Measurements from ENCODE around the gene RNASEH1. TPM values are rescaled to one million over a fixed set of nuclear protein-coding genes. Genes with fewer than 3 reads are reported as not detected.
"Not testable (repeated sequence)": the region's sequence is repeated elsewhere in the genome, so short reads cannot be mapped to it uniquely, and the experiment has no call there.

Gene RNASEH1
- total and polyA plus RNA-seq, 2 experiments from 2014 or later = 33.2 to 40.7 TPM

DNA sequence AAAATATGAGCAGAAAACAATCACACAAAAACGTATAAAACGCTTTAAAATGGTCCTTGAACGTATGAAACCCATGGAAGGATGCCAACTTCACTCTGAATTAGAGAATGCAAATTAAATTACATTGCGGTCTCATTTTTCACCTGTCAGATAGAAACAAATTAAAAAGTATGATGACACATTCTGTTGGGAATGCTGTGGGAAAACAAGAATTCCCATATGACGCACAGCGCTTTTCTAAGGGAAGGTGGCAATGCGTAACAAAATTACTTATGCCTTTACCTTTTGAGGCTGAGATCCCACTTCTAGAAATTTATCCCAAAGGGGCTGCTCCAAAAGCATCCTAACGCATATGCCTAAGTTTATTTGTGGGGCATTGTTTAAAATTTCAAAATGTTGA lies 13.2 kb upstream of the RNASEH1 start (continued):
- TF ChIP-seq, protein P1, sequence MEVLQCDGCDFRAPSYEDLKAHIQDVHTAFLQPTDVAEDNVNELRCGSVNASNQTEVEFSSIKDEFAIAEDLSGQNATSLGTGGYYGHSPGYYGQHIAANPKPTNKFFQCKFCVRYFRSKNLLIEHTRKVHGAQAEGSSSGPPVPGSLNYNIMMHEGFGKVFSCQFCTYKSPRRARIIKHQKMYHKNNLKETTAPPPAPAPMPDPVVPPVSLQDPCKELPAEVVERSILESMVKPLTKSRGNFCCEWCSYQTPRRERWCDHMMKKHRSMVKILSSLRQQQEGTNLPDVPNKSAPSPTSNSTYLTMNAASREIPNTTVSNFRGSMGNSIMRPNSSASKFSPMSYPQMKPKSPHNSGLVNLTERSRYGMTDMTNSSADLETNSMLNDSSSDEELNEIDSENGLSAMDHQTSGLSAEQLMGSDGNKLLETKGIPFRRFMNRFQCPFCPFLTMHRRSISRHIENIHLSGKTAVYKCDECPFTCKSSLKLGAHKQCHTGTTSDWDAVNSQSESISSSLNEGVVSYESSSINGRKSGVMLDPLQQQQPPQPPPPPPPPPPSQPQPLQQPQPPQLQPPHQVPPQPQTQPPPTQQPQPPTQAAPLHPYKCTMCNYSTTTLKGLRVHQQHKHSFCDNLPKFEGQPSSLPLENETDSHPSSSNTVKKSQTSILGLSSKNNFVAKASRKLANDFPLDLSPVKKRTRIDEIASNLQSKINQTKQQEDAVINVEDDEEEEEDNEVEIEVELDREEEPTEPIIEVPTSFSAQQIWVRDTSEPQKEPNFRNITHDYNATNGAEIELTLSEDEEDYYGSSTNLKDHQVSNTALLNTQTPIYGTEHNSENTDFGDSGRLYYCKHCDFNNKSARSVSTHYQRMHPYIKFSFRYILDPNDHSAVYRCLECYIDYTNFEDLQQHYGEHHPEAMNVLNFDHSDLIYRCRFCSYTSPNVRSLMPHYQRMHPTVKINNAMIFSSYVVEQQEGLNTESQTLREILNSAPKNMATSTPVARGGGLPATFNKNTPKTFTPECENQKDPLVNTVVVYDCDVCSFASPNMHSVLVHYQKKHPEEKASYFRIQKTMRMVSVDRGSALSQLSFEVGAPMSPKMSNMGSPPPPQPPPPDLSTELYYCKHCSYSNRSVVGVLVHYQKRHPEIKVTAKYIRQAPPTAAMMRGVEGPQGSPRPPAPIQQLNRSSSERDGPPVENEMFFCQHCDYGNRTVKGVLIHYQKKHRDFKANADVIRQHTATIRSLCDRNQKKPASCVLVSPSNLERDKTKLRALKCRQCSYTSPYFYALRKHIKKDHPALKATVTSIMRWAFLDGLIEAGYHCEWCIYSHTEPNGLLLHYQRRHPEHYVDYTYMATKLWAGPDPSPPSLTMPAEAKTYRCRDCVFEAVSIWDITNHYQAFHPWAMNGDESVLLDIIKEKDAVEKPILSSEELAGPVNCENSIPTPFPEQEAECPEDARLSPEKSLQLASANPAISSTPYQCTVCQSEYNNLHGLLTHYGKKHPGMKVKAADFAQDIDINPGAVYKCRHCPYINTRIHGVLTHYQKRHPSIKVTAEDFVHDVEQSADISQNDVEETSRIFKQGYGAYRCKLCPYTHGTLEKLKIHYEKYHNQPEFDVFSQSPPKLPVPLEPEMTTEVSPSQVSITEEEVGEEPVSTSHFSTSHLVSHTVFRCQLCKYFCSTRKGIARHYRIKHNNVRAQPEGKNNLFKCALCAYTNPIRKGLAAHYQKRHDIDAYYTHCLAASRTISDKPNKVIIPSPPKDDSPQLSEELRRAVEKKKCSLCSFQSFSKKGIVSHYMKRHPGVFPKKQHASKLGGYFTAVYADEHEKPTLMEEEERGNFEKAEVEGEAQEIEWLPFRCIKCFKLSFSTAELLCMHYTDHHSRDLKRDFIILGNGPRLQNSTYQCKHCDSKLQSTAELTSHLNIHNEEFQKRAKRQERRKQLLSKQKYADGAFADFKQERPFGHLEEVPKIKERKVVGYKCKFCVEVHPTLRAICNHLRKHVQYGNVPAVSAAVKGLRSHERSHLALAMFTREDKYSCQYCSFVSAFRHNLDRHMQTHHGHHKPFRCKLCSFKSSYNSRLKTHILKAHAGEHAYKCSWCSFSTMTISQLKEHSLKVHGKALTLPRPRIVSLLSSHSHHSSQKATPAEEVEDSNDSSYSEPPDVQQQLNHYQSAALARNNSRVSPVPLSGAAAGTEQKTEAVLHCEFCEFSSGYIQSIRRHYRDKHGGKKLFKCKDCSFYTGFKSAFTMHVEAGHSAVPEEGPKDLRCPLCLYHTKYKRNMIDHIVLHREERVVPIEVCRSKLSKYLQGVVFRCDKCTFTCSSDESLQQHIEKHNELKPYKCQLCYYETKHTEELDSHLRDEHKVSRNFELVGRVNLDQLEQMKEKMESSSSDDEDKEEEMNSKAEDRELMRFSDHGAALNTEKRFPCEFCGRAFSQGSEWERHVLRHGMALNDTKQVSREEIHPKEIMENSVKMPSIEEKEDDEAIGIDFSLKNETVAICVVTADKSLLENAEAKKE (CRISPR knock-in tag; IDR thresholded peaks at IDR 0.05) = no peak
- no peak for TF ChIP-seq ZNF114 (CRISPR knock-in tag; IDR thresholded peaks at IDR 0.05)

DNA sequence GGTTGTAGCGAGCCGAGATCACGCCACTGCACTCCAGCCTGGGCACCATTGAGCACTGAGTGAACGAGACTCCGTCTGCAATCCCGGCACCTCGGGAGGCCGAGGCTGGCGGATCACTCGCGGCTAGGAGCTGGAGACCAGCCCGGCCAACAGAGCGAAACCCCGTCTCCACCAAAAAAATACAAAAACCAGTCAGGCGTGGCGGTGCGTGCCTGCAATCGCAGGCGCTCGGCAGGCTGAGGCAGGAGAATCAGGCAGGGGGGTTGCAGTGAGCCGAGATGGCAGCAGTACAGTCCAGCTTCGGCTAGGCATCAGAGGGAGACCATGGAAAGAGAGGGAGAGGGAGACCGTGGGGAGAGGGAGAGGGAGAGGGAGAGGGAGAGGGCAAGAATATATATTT lies 11.5 kb upstream of the RNASEH1 start:
- not testable (repeated sequence) for H3K4me1 Mint-ChIP-seq; H3K27me3 ChIP-seq (ENCODE audit: insufficient read depth); H3K27ac ChIP-seq (ENCODE audit: low read depth); H3K4me1 ChIP-seq (ENCODE audit: insufficient read depth); H3K36me3 Mint-ChIP-seq (ENCODE audit: low read depth); H2AFZ ChIP-seq; H3K4me2 ChIP-seq; H3K27ac Mint-ChIP-seq; H3K9me3 Mint-ChIP-seq; H3K79me2 ChIP-seq (replicated peaks; ENCODE audit: insufficient read depth); DNase-seq (ENCODE audit: low spot score); H3K4me3 Mint-ChIP-seq; H3K9me2 ChIP-seq (ENCODE audit: insufficient read depth); H3F3A ChIP-seq (replicated peaks; ENCODE audit: low read depth); ATAC-seq; H3K36me3 ChIP-seq (ENCODE audit: insufficient read depth); H3K4me3 ChIP-seq; H4K20me1 ChIP-seq (replicated peaks; ENCODE audit: insufficient read depth); H3K27me3 Mint-ChIP-seq (ENCODE audit: insufficient read depth, low read depth, poor library complexity)

DNA sequence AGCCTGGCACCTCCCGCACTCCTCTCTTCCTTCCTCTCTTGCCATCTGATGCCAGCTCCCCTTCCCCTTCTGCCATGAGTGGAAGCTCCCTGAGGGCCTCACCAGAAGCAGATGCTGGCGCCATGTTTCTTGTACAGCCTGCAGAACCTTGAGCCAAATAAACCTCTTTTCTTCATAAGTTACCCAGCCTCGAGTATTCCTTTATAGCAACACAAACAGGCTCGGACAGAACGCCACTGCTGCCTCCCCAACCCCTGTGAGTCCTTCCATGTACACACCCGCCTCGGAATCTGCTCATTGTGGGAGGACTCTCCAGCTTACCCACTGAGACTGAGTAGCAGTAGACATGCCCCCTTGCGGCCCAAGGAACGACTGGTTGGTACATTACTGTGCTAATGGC lies 8.7 kb upstream of the RNASEH1 start:
- Histone ChIP-seq H3F3A (replicated peaks; ENCODE audit: low read depth) (no peaks in the 10 kb centered on the region), H3K4me3 (no peak overlapping the region), H3K4me1 (ENCODE audit: insufficient read depth) (no peaks in the 10 kb centered on the region), H4K20me1 (replicated peaks; ENCODE audit: insufficient read depth) (no peaks in the 10 kb centered on the region; the same call in 1 of the 2 replicates), H3K4me2 (no peak overlapping the region), H3K79me2 (replicated peaks; ENCODE audit: insufficient read depth) (no peaks in the 10 kb centered on the region), H3K27ac (ENCODE audit: low read depth) (no peak overlapping the region), H3K9me2 (ENCODE audit: insufficient read depth) (no peaks in the 10 kb centered on the region), H3K27me3 (ENCODE audit: insufficient read depth) (no peaks in the 10 kb centered on the region), H3K36me3 (ENCODE audit: insufficient read depth) (no peaks in the 10 kb centered on the region), H2AFZ (no peak overlapping the region)
- DNase-seq (ENCODE audit: low spot score) (no peak), ATAC-seq (no peak)
- peaks cover 2% of the 10 kb centered on the region; the same call in 1 of the 3 replicates for H3K4me1 Mint-ChIP-seq
- H3K27me3 Mint-ChIP-seq (ENCODE audit: insufficient read depth, low read depth, poor library complexity) = peaks cover 5% of the 10 kb centered on the region
- no peak overlapping the region for H3K27ac Mint-ChIP-seq
- peaks cover 8% of the 10 kb centered on the region for H3K36me3 Mint-ChIP-seq (ENCODE audit: low read depth)
- H3K9me3 Mint-ChIP-seq = no peaks in the 10 kb centered on the region
- no peak for TF ChIP-seq EZH2 (IDR thresholded peaks at IDR 0.05; ENCODE audit: low read depth, unreplicated experiment)
- H3K4me3 Mint-ChIP-seq = no peak overlapping the region

All from GM23338 (cell line).